Transverse colon (tissue), 4 donors: ENCODE results near the gene SYCN. TPM values are rescaled to one million over a fixed set of nuclear protein-coding genes. Genes with fewer than 3 reads are reported as not detected.

ENCODE experiments used
- DNase-seq: peaks from one replicate; pipeline ENCODE4 v3.0.0-alpha.2; 2019
- H3K27ac ChIP-seq, 4 donors: fragments of 200-600 bp; sonication (generic); 2 replicates each; pipeline ENCODE4 v1.5.1; 2016 to 2018; ENCODE audit warnings: inconsistent platforms in 4 of 4
- H3K27me3 ChIP-seq: fragments of 200-600 bp; sonication (generic); 2 replicates; pipeline ENCODE4 v1.5.1; 2017; ENCODE audit warnings: inconsistent platforms
- H3K36me3 ChIP-seq, 4 donors: fragments of 200-600 bp; sonication (generic); 2 replicates each; pipeline ENCODE4 v1.5.1; 2017 to 2019; ENCODE audit warnings: inconsistent platforms in 4 of 4
- H3K4me1 ChIP-seq, 4 donors: fragments of 200-600 bp; sonication (generic); 2 replicates each; pipeline ENCODE4 v1.5.1; 2017 to 2020; ENCODE audit warnings: inconsistent platforms in 4 of 4
- H3K4me3 ChIP-seq, 4 donors: fragments of 200-600 bp; sonication (generic); 1 replicate in 1 of 4; 2 replicates in 3 of 4; pipeline versions ENCODE4 v1.5.1 to v1.6.1; 2017 to 2019; ENCODE audit warnings: inconsistent platforms in 4 of 4
- H3K9me3 ChIP-seq, 2 donors: fragments of 200-600 bp; sonication (generic); 2 replicates each; pipeline ENCODE4 v1.5.1; 2017 to 2019; ENCODE audit warnings: inconsistent platforms in 2 of 2
- EP300 ChIP-seq: sonication (generic); formaldehyde crosslinking; IDR thresholded peaks from one replicate; pipeline ENCODE4 v1.6.1; 2017; ENCODE audit warnings: antibody characterized with exemption, low read depth
- POLR2A ChIP-seq: fragments of 450-650 bp; IDR thresholded peaks from one replicate; pipeline ENCODE4 v1.6.1; 2016; ENCODE audit warnings: antibody characterized with exemption, mild to moderate bottlenecking, moderate library complexity
- POLR2AphosphoS5 ChIP-seq, 3 donors: sonication (generic); formaldehyde crosslinking; IDR thresholded peaks; one replicate each; pipeline ENCODE4 v1.6.1; 2016; ENCODE audit warnings: antibody characterized with exemption in 3 of 3
- WGBS, 2 donors: methylation state at CpG; one replicate each; pipeline ENCODE4 v1.1.5; 2018; ENCODE audit warnings: low coverage in 1 of 2; 5-methylcytosine and 5-hydroxymethylcytosine counted together
- in situ Hi-C, 4 donors: fragments of 200-750 bp; cut with MboI; loops; one replicate each; pipeline versions ENCODE4 v1.15.0 to v1.15.1; 2017; ENCODE audit warnings: low sequenced_read_pairs in 3 of 4, low pct_ligation_motif_present in 1 of 4, low pct_unique_long_range_greater_than_20kb in 1 of 4
- intact Hi-C: fragments of 100-400 bp; cut with DNase I; formaldehyde crosslinking; loops from one replicate; pipeline ENCODE4 v1.15.1; 2023; ENCODE audit warnings: low total_unique reads
- total RNA-seq, 4 donors: library from RNA; depleted of rRNA; stranded (reverse); fragments of >200 nt; gene quantifications; one replicate each; pipeline ENCODE4 v1.1.0, GENCODE V29; 2016
- TF ChIP-seq, protein P1 (sequence below), 5 experiments: fragments of 200-600 bp in 3 of 5; fragments of 450-650 bp in 2 of 5; sonication (generic) in 3 of 5; IDR thresholded peaks; 1 replicate in 2 of 5; 2 replicates in 3 of 5; pipeline ENCODE4 v1.5.1; 2016 to 2017; ENCODE audit warnings: antibody characterized with exemption in 5 of 5, inconsistent platforms in 3 of 5, mild to moderate bottlenecking in 2 of 5, moderate library complexity in 1 of 5

The SYCN gene
- total RNA-seq, 4 donors from 2014 or later: not detected

DNA sequence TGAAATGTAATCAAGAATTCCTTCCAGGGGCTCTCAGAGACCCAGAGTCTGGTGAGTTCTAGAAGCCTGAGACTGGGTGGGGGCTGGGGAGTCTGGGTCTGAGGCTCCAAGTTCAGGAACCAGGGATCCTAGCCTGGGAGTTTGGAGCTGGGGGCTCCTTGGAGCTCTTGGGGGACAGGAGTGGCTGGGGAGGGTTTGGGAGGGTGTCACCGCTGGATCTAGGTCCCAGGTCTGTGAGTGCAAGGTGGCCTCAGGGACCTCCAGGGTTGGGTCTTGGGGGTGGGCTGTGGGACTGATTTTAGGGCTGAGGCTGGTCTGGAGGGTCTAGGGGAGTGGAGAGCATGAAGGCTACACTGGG lies 1.1 kb downstream of the SYCN start:
- Histone ChIP-seq H3K36me3 (no peaks in the 10 kb centered on the region), H3K4me3 (no peak overlapping the region), H3K27ac (no peak overlapping the region), H3K9me3 (no peaks in the 10 kb centered on the region), H3K4me1 (no peaks in the 10 kb centered on the region), H3K27me3 (peaks cover 81% of the 10 kb centered on the region)
- DNase-seq: no peak
- WGBS, 2 donors: 33% methylated on average over 1 of the region's 1 CpG; no CpG with 5 or more reads in 1 of the 2 donors
- no peak for TF ChIP-seq POLR2AphosphoS5 (IDR thresholded peaks at IDR 0.05)
- TF ChIP-seq POLR2A: no peak
- TF ChIP-seq, protein P1, sequence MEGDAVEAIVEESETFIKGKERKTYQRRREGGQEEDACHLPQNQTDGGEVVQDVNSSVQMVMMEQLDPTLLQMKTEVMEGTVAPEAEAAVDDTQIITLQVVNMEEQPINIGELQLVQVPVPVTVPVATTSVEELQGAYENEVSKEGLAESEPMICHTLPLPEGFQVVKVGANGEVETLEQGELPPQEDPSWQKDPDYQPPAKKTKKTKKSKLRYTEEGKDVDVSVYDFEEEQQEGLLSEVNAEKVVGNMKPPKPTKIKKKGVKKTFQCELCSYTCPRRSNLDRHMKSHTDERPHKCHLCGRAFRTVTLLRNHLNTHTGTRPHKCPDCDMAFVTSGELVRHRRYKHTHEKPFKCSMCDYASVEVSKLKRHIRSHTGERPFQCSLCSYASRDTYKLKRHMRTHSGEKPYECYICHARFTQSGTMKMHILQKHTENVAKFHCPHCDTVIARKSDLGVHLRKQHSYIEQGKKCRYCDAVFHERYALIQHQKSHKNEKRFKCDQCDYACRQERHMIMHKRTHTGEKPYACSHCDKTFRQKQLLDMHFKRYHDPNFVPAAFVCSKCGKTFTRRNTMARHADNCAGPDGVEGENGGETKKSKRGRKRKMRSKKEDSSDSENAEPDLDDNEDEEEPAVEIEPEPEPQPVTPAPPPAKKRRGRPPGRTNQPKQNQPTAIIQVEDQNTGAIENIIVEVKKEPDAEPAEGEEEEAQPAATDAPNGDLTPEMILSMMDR (IDR thresholded peaks at IDR 0.05): no peak
- no peak for TF ChIP-seq EP300
- in situ Hi-C loops: loop anchor here in 1 of 4 donors (25.0 kb wide), 1 partner anchor 616 kb away; no protein-coding TSS in a partner anchor
- intact Hi-C loops: no loop called here

DNA sequence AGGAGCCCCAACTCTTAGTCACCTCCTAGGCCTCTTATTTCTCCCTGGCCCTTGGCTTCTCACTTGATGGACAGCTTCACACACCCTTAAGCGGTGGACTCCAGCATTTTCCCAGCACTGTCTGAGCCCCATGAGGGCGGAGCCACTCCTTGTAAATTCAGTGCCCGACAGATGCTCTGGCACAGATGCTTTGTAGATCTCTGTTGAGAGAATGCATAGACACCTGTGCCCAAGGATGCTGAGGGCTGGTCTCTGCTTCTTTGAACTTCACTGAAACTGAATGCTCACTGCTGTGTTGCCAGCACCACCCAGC lies 3.3 kb downstream of the SYCN start:
- H3K36me3 ChIP-seq: no peaks in the 10 kb centered on the region
- no peaks in the 10 kb centered on the region for H3K9me3 ChIP-seq
- TF ChIP-seq EP300: no peak
- TF ChIP-seq POLR2AphosphoS5 (IDR thresholded peaks at IDR 0.05): no peak
- TF ChIP-seq, protein P1 (IDR thresholded peaks at IDR 0.05): no peak
- TF ChIP-seq POLR2A: no peak
- no peak overlapping the region for H3K4me3 ChIP-seq
- DNase-seq: no peak
- H3K4me1 ChIP-seq: peaks cover 0 to 7% (median 3%) of the 10 kb centered on the region in 4 donors
- in situ Hi-C loops: loop anchor here in 1 of 4 donors (25.0 kb wide), 1 partner anchor 613 kb away; no protein-coding TSS in a partner anchor
- peaks cover 100% of the 10 kb centered on the region for H3K27me3 ChIP-seq
- WGBS, 2 donors: 68% methylated on average over 3 of the region's 3 CpGs; no CpG with 5 or more reads in 1 of the 2 donors
- intact Hi-C loops: no loop called here
- no peak overlapping the region for H3K27ac ChIP-seq

DNA sequence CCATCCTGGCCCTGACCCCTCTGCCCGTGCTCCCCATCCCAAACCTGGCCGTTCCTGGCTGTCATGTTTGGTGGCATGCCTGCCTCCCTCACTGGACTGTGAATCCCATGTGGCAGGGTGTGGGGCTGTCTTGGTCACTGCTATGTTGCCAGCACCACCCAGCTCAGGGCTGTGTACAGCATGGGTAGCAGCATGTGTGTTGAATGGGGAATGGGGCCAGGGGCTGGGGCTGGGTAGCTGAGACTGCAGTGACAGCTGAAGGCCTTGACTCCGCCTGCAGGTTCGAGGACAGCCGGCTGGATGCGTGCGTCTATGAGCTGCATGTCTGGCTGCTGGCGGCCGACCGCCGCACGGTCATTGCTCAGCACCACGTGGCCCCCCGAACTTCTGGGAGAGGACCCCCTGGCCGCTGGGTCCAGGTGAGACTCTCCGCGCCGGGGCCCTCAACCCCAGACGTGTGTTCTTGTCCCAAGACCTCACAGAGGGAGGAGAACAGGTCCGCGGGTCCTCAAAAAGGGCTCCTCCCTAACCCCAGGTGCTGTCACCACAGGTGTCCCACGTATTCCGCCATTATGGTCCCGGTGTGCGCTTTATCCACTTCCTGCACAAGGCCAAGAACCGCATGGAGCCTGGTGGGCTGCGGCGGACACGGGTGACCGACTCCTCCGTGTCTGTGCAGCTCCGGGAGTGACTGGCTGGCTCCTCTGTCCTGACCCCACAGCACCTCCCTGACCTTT lies 3.8 kb downstream of the SYCN start:
- DNase-seq: no peak
- in situ Hi-C loops (loop anchor here in 1 of 4 donors (25.0 kb wide), 1 partner anchor 613 kb away; no protein-coding TSS in a partner anchor), intact Hi-C loops (no loop called here)
- no peaks in the 10 kb centered on the region for H3K36me3 ChIP-seq
- WGBS, 2 donors: 82% methylated on average over 14 of the region's 32 CpGs; no CpG with 5 or more reads in 1 of the 2 donors
- H3K4me3 ChIP-seq: no peak overlapping the region
- H3K4me1 ChIP-seq: peaks cover 0 to 7% (median 3%) of the 10 kb centered on the region in 4 donors
- TF ChIP-seq, protein P1 (IDR thresholded peaks at IDR 0.05): no peak
- TF ChIP-seq POLR2AphosphoS5 (IDR thresholded peaks at IDR 0.05) (no peak), POLR2A (no peak), EP300 (no peak)
- H3K27ac ChIP-seq: no peak overlapping the region
- peaks cover 100% of the 10 kb centered on the region for H3K27me3 ChIP-seq
- no peaks in the 10 kb centered on the region for H3K9me3 ChIP-seq

DNA sequence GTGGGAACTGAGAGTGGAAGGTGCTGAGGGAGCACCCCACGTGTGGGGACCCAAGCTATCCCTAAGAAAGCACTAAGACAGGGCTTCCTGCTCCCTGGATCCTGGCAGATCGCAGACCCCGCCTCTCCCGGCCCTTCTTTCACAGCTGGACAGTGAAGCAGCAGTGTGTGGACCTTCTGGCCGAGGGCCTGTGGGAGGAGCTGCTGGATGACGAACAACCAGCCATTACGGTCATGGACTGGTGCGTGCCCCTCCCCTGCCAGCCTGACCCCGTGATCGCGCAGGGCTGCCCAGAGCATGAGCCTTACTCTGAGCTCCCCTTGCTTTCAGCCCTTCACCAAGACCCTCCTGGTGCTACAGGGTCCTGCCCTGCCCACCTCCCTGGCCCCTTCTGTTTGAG lies 5.0 kb downstream of the SYCN start:
- Histone ChIP-seq H3K9me3 (no peaks in the 10 kb centered on the region), H3K27ac (no peak overlapping the region), H3K4me3 (no peak overlapping the region), H3K27me3 (peaks cover 96% of the 10 kb centered on the region), H3K36me3 (no peaks in the 10 kb centered on the region), H3K4me1 (peaks cover 0 to 7% (median 3%) of the 10 kb centered on the region in 4 donors)
- no peak for TF ChIP-seq EP300
- TF ChIP-seq, protein P1 (IDR thresholded peaks at IDR 0.05): no peak
- no peak for TF ChIP-seq POLR2AphosphoS5 (IDR thresholded peaks at IDR 0.05)
- TF ChIP-seq POLR2A: no peak
- WGBS, 2 donors: 0 to 14% methylated on average over 3 to 9 of the region's 11 CpGs
- intact Hi-C loops (no loop called here), in situ Hi-C loops (loop anchor here in 1 of 4 donors (10.0 kb wide), 1 partner anchor 126 kb away; the partner anchor contains the start of gene LRFN1)
- DNase-seq: no peak
